Retinal pigment epithelial cell (primary cell): ENCODE results near the gene ALG6.

ENCODE experiments used
- DNase-seq: peaks from one replicate; pipeline ENCODE4 v3.0.0-alpha.2; 2010; ENCODE audit warnings: low read depth
- H3K4me3 ChIP-seq: 2 replicates; pipeline ENCODE4 v1.5.1; 2011; ENCODE audit warnings: mild to moderate bottlenecking, low read length, control low read depth, moderate library complexity
- TF ChIP-seq, protein P1 (sequence below): conservative IDR thresholded peaks from 2 replicates; pipeline ENCODE4 v1.5.1; 2011; ENCODE audit warnings: low read depth, low read length, control low read depth, inconsistent platforms

The ALG6 gene

DNA sequence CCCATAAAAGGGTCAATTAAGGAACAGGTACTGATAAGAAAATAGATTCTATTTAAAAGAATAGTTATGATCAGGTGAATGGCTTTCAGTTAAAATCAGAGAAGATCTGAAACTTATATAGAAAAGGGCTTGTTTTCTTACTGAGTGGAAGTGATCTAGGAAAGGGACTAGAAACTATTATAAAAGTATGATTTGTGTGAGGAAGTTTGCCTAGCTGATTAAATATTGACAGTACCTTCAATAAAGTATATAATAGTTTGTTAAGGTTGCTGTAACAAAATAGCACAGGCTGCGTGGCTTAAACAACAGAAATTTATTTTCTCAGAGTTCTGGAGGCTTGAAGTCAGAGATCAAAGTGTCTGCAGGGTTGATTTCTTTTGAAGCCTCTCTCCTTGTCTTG lies 5.4 kb upstream of the ALG6 start:
- H3K4me3 ChIP-seq: no peak overlapping the region
- no peak for DNase-seq
- TF ChIP-seq, protein P1, sequence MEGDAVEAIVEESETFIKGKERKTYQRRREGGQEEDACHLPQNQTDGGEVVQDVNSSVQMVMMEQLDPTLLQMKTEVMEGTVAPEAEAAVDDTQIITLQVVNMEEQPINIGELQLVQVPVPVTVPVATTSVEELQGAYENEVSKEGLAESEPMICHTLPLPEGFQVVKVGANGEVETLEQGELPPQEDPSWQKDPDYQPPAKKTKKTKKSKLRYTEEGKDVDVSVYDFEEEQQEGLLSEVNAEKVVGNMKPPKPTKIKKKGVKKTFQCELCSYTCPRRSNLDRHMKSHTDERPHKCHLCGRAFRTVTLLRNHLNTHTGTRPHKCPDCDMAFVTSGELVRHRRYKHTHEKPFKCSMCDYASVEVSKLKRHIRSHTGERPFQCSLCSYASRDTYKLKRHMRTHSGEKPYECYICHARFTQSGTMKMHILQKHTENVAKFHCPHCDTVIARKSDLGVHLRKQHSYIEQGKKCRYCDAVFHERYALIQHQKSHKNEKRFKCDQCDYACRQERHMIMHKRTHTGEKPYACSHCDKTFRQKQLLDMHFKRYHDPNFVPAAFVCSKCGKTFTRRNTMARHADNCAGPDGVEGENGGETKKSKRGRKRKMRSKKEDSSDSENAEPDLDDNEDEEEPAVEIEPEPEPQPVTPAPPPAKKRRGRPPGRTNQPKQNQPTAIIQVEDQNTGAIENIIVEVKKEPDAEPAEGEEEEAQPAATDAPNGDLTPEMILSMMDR: no peak

DNA sequence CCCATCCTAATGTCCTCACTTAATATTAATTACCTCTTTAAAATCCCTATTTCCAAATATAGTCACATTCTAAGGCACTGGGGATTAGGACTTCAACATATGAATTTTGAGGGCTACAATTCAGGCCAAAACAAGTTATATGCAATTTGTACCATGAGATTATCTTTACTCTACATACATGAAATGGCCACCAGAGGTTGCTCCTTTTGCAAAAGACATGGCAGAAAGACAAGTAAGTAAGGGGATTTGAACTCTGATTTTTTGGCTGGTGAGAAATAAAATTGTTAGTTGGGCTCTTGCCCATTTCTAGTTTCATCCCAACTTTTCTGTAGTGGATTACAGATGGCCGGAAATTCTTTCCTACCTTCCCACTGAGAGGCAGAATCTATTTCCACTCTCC lies 4.8 kb upstream of the ALG6 start:
- no peak overlapping the region for H3K4me3 ChIP-seq
- TF ChIP-seq, protein P1: no peak
- no peak for DNase-seq

DNA sequence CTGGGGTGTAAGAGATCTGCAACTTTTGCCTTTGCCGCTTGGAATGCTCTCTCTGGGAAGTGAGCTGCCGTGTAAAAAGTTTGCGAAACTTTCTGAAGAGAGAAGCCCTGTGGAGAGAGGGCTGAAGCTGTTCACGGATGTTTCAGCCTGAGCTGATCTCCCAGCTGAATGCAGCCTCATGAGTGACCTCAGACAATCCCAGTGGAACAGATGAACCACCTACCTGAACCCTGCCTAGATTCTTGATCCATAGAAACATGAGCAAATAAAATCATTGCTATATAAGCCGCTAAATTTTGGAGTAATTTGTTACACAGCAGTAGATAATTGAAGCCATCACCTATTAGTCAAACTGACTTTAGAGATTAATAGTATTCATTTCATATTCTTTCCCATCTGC lies 4.4 kb upstream of the ALG6 start:
- no peak overlapping the region for H3K4me3 ChIP-seq
- no peak for DNase-seq
- TF ChIP-seq, protein P1: no peak

GRCh38 chr1:63366908-63367214 lies 566 bp upstream of the ALG6 start:
- TF ChIP-seq, protein P1: no peak
- H3K4me3 ChIP-seq: peak overlapping the region; percentile 36
- no peak for DNase-seq

- TF ChIP-seq, protein P1: no peak
- peak overlapping the region; percentile 86 for H3K4me3 ChIP-seq
- DNase-seq: no peak
These were observed 704 bp downstream of the ALG6 start for GRCh38 chr1:63368131-63368530.

- DNase-seq: no peak
- H3K4me3 ChIP-seq: no peak overlapping the region
- TF ChIP-seq, protein P1: no peak
These were observed 12.2 kb downstream of the ALG6 start for GRCh38 chr1:63379583-63379982.

DNA sequence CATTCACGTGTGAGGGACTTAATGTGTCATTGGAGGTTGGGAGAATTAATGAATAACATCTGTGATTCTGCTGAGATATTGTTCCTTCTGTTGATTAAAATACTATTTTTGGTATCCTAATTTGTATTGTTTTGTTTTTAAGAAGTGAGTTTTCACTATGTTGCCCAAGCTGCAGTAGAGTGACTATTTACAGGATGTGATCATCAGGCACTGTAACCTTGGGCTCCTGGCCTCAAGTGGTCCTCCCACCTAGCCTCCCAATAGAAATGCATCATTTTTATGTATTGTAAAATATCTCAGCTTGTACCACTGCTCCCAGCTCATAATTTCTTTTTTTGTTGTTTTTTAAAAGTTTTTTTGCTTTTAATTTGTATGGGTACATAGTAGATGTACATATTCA lies 14.3 kb downstream of the ALG6 start:
- TF ChIP-seq, protein P1: no peak

More for the DNA sequence above, 14.3 kb downstream of the ALG6 start:
- no peak for DNase-seq
- no peak overlapping the region for H3K4me3 ChIP-seq
